Calu3 (cell line): ENCODE data around the gene HTR3D. TPM values are rescaled to one million over a fixed set of nuclear protein-coding genes. Genes with fewer than 3 reads are reported as not detected.

Experiments used
- BruUV-seq: library from RNA; stranded (reverse); fragments of 400-500 nt; replicated peaks from 2 replicates; lab custom pipeline; 2021; lab: Mats Ljungman, UMichigan
- CTCF ChIA-PET: fragments of 300-600 bp; sonication (Branson Sonifier 250); formaldehyde crosslinking; loops from one replicate; lab custom pipeline; 2022; ENCODE audit warnings: antibody characterized with exemption; lab: Charles Lee
- DNase-seq: peaks from one replicate; pipeline ENCODE4 v3.0.0; 2022
- H3K27ac Mint-ChIP-seq: one replicate; pipeline ENCODE4 v1.8.0; 2022; ENCODE audit warnings: mixed read lengths; ENCODE audit not compliant: unreplicated experiment
- H3K27me3 Mint-ChIP-seq: one replicate; pipeline ENCODE4 v1.8.0; 2022; ENCODE audit warnings: mixed read lengths; ENCODE audit not compliant: unreplicated experiment
- H3K36me3 Mint-ChIP-seq: one replicate; pipeline ENCODE4 v1.8.0; 2022; ENCODE audit warnings: mild to moderate bottlenecking, moderate library complexity, mixed read lengths; ENCODE audit not compliant: insufficient read depth, unreplicated experiment
- H3K4me1 Mint-ChIP-seq: one replicate; pipeline ENCODE4 v1.8.0; 2022; ENCODE audit warnings: mild to moderate bottlenecking, low read depth, mixed read lengths; ENCODE audit not compliant: unreplicated experiment
- H3K4me3 Mint-ChIP-seq: one replicate; pipeline ENCODE4 v1.8.0; 2022; ENCODE audit warnings: mild to moderate bottlenecking, low read depth, moderate library complexity, mixed read lengths; ENCODE audit not compliant: unreplicated experiment
- H3K9me3 Mint-ChIP-seq: one replicate; pipeline ENCODE4 v1.8.0; 2022; ENCODE audit warnings: low read depth, mixed read lengths; ENCODE audit not compliant: unreplicated experiment
- CTCF ChIP-seq: fragments of 200-600 bp; IDR thresholded peaks from one replicate; pipeline ENCODE4 v1.8.0; 2022; ENCODE audit warnings: antibody characterized with exemption; ENCODE audit not compliant: unreplicated experiment
- intact Hi-C: fragments of 100-400 bp; cut with micrococcal nuclease; formaldehyde crosslinking; loops from one replicate; pipeline ENCODE4 v1.10.0; 2022; ENCODE audit not compliant: unreplicated experiment
- total RNA-seq: library from RNA; stranded (reverse); gene quantifications from 2 replicates; pipeline ENCODE4 v1.2.3, GENCODE V29; 2022

HTR3D gene
- total RNA-seq, 1 experiment from 2014 or later, result not detected

DNA sequence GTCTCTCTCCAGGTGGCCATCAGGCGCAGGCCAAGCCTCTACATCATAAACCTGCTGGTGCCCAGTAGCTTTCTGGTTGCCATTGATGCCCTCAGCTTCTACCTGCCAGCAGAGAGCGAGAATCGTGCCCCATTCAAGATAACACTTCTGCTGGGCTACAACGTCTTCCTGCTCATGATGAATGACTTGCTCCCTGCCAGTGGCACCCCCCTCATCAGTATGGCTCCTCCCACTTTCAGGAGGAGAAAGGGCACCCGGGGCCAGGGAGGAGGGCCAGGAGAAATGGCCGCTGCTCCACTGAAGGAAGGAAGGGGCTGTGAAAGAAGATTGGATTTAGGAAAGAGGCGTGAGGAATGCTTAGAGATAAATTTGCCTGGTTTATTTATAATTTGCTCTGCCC is 27.9 kb downstream of the HTR3D start:
- Mint-ChIP-seq H3K9me3 (no peaks in the 10 kb centered on the region), H3K27me3 (peaks cover 55% of the 10 kb centered on the region), H3K27ac (no peak overlapping the region), H3K4me1 (no peaks in the 10 kb centered on the region), H3K36me3 (no peaks in the 10 kb centered on the region), H3K4me3 (no peak overlapping the region)
- no peak for TF ChIP-seq CTCF
- BruUV-seq, result no TSS peak
- no peak for DNase-seq
- intact Hi-C loops, result no loop called here
- CTCF ChIA-PET, result interaction anchor here (1.2 kb wide), 1 partner anchor 16 kb away, joined by 4 read pairs; no protein-coding TSS in a partner anchor

DNA sequence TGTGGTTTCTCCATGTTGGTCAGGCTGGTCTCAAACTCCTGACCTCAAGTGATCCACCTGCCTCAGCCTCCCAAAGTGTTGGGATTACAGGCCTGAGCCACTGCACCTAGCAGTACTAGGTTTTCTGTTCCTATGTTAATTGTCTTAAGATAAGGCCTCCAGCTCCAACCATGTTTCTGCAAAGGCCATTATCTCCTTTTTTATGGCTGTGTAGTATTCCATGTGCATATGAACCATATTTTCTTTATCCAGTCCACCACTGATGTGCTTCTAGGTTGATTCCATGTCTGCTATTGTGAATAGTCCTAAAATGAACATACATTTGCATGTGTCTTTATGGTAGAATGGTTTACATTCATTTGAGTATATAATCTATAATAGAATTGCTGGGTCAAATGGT is 31.1 kb downstream of the HTR3D start:
- H3K36me3 Mint-ChIP-seq, result no peaks in the 10 kb centered on the region
- no peak for DNase-seq
- CTCF ChIA-PET, result no interaction called here
- no peak overlapping the region for H3K27ac Mint-ChIP-seq
- H3K9me3 Mint-ChIP-seq, result no peaks in the 10 kb centered on the region
- H3K4me3 Mint-ChIP-seq, result no peak overlapping the region
- no peak for TF ChIP-seq CTCF
- H3K4me1 Mint-ChIP-seq, result no peaks in the 10 kb centered on the region
- intact Hi-C loops, result no loop called here
- H3K27me3 Mint-ChIP-seq, result peaks cover 66% of the 10 kb centered on the region
- no TSS peak for BruUV-seq

- peaks cover 47% of the 10 kb centered on the region for H3K27me3 Mint-ChIP-seq
- H3K4me3 Mint-ChIP-seq, result no peak overlapping the region
- peaks cover 5% of the 10 kb centered on the region for H3K9me3 Mint-ChIP-seq
- CTCF ChIA-PET, result interaction anchor here (1.4 kb wide), 1 partner anchor 10 kb away, joined by 3 read pairs; no protein-coding TSS in a partner anchor
- no peaks in the 10 kb centered on the region for H3K4me1 Mint-ChIP-seq
- BruUV-seq, result no TSS peak
- no peak for DNase-seq
- no peak for TF ChIP-seq CTCF
- no peak overlapping the region for H3K27ac Mint-ChIP-seq
- no peaks in the 10 kb centered on the region for H3K36me3 Mint-ChIP-seq
- intact Hi-C loops, result no loop called here
Observed at GRCh38 chr3:184066211-184066610, 34.7 kb downstream of the HTR3D start.

- no peak for DNase-seq
- peaks cover 5% of the 10 kb centered on the region for H3K9me3 Mint-ChIP-seq
- peaks cover 51% of the 10 kb centered on the region for H3K27me3 Mint-ChIP-seq
- intact Hi-C loops, result no loop called here
- no peak for TF ChIP-seq CTCF
- H3K36me3 Mint-ChIP-seq, result no peaks in the 10 kb centered on the region
- no peak overlapping the region for H3K27ac Mint-ChIP-seq
- CTCF ChIA-PET, result no interaction called here
- H3K4me1 Mint-ChIP-seq, result no peaks in the 10 kb centered on the region
- no peak overlapping the region for H3K4me3 Mint-ChIP-seq
- no TSS peak for BruUV-seq
Observed at GRCh38 chr3:184067573-184068055, 36.1 kb downstream of the HTR3D start.
